GM12875 (cell line): ENCODE measurements around the gene MMRN2.
A peak's percentile ranks its signal among the peaks of the same experiment; 100 is the strongest.

Experiments
- H3K4me3 ChIP-seq: one replicate; pipeline ENCODE4 v1.5.1; 2011; ENCODE audit warnings: low read depth, low read length, control low read depth
- CTCF ChIP-seq: IDR thresholded peaks from 2 replicates; pipeline ENCODE4 v1.5.1; 2011; ENCODE audit warnings: low read depth, mild to moderate bottlenecking, control low read depth, inconsistent platforms, low read length, moderate library complexity, borderline replicate concordance; ENCODE audit not compliant: insufficient read depth

Gene MMRN2

GRCh38 chr10:86962136-86962980 is 4.9 kb upstream of the MMRN2 start:
- TF ChIP-seq CTCF, result no peak

GRCh38 chr10:86961481-86962091 is 4.2 kb upstream of the MMRN2 start:
- TF ChIP-seq CTCF, result no peak
- no peak overlapping the region for H3K4me3 ChIP-seq

More at GRCh38 chr10:86962136-86962980, 4.9 kb upstream of the MMRN2 start:
- no peak overlapping the region for H3K4me3 ChIP-seq

GRCh38 chr10:86960863-86961434 is 3.5 kb upstream of the MMRN2 start:
- no peak for TF ChIP-seq CTCF
- H3K4me3 ChIP-seq, result no peak overlapping the region

- no peak overlapping the region for H3K4me3 ChIP-seq
- peak; percentile 100 for TF ChIP-seq CTCF
These were observed 2.8 kb upstream of the MMRN2 start for GRCh38 chr10:86960003-86960862.

GRCh38 chr10:86959737-86960002 is 2.3 kb upstream of the MMRN2 start:
- H3K4me3 ChIP-seq, result no peak overlapping the region
- no peak for TF ChIP-seq CTCF

- TF ChIP-seq CTCF, result no peak
- no peak overlapping the region for H3K4me3 ChIP-seq
These were observed 1.7 kb upstream of the MMRN2 start for GRCh38 chr10:86958901-86959736.
